HepG2 (cell line): ENCODE measurements around the gene TBL2. TPM values are rescaled to one million over a fixed set of nuclear protein-coding genes. Genes with fewer than 3 reads are reported as not detected.

Experiments used
- MATR3 ChIP-seq: sonication (generic); formaldehyde crosslinking; IDR thresholded peaks from 2 replicates; pipeline ENCODE4 v1.4.0; 2020; ENCODE audit warnings: missing genetic modification reagents
- MTA1 ChIP-seq: sonication (generic); formaldehyde crosslinking; IDR thresholded peaks from 2 replicates; pipeline ENCODE4 v1.4.0; 2020; ENCODE audit warnings: missing genetic modification reagents, mild to moderate bottlenecking, borderline replicate concordance
- ZFX ChIP-seq: sonication (generic); formaldehyde crosslinking; IDR thresholded peaks from 2 replicates; pipeline ENCODE4 v1.4.0; 2020; ENCODE audit warnings: mild to moderate bottlenecking, low read depth, missing genetic modification reagents, moderate library complexity
- ZIK1 ChIP-seq: sonication (generic); formaldehyde crosslinking; IDR thresholded peaks from 2 replicates; pipeline ENCODE4 v1.5.0; 2020; ENCODE audit warnings: mild to moderate bottlenecking, low read depth, missing genetic modification reagents, borderline replicate concordance
- ZNF619 ChIP-seq: sonication (generic); formaldehyde crosslinking; IDR thresholded peaks from 2 replicates; pipeline ENCODE4 v1.4.0; 2020; ENCODE audit warnings: mild to moderate bottlenecking, missing genetic modification reagents
- ZNF652 ChIP-seq: IDR thresholded peaks from 2 replicates; pipeline ENCODE4 v1.6.1; 2016; ENCODE audit warnings: low read depth, borderline replicate concordance
- ZNF781 ChIP-seq: sonication (generic); formaldehyde crosslinking; IDR thresholded peaks from 2 replicates; pipeline ENCODE4 v1.5.1; 2020; ENCODE audit warnings: borderline replicate concordance, mild to moderate bottlenecking, missing genetic modification reagents; ENCODE audit errors: not compliant biosample characterization
- ZNF839 ChIP-seq: sonication (generic); formaldehyde crosslinking; IDR thresholded peaks from 2 replicates; pipeline ENCODE4 v1.4.0; 2020; ENCODE audit warnings: missing genetic modification reagents, mild to moderate bottlenecking, borderline replicate concordance
- ZSCAN29 ChIP-seq: sonication (generic); formaldehyde crosslinking; conservative IDR thresholded peaks from 2 replicates; pipeline ENCODE4 v1.4.0; 2020; ENCODE audit warnings: mild to moderate bottlenecking, missing genetic modification reagents
- polyA plus RNA-seq, 8 experiments: library from polyadenylated mRNA; depleted of rRNA in 3 of 8; stranded (reverse) in 7 of 8; unstranded in 1 of 8; fragments of >200 nt; fragmentation: Illumina TruSeq in 4 of 8; extraction: Trizol in 4 of 8; gene quantifications; 2 replicates each; pipeline versions ENCODE4 v1.2.1 to v1.2.3, GENCODE V29; 2011 to 2016; ENCODE audit warnings: low read depth in 4 of 8, missing spikeins in 1 of 8, mixed read lengths in 1 of 8; ENCODE audit not compliant: insufficient read depth in 1 of 8
- total RNA-seq, 5 experiments: library from RNA; depleted of rRNA; stranded (reverse); fragments of >200 nt; fragmentation: Illumina TruSeq; extraction: Trizol; gene quantifications; 2 replicates each; pipeline ENCODE4 v1.2.3, GENCODE V29; 2016; ENCODE audit warnings: low read depth in 1 of 5
- TF ChIP-seq, protein P1 (sequence below): sonication (generic); formaldehyde crosslinking; IDR thresholded peaks from 2 replicates; pipeline ENCODE4 v1.4.0; 2020; ENCODE audit warnings: mild to moderate bottlenecking, low read depth, missing genetic modification reagents
- TF ChIP-seq, protein P2 (sequence below): sonication (generic); formaldehyde crosslinking; IDR thresholded peaks from 2 replicates; pipeline ENCODE4 v1.4.0; 2020; ENCODE audit warnings: missing genetic modification reagents, mild to moderate bottlenecking, borderline replicate concordance
- TF ChIP-seq, protein P3 (sequence below): sonication (generic); formaldehyde crosslinking; IDR thresholded peaks from 2 replicates; pipeline ENCODE4 v1.5.0; 2020; ENCODE audit warnings: mild to moderate bottlenecking, missing genetic modification reagents, borderline replicate concordance
- TF ChIP-seq, protein P4 (sequence below): sonication (generic); formaldehyde crosslinking; IDR thresholded peaks from 2 replicates; pipeline ENCODE4 v1.8.0; 2022; ENCODE audit warnings: missing genetic modification reagents, mild to moderate bottlenecking, borderline replicate concordance
- TF ChIP-seq, protein P5 (sequence below): sonication (generic); formaldehyde crosslinking; IDR thresholded peaks from 2 replicates; pipeline ENCODE4 v1.8.0; 2022; ENCODE audit warnings: mild to moderate bottlenecking, missing genetic modification reagents, moderate library complexity

TBL2 gene
- total and polyA plus RNA-seq, 2 of the 13 experiments (the other 11 are each of a cell fraction or from before 2014, with no cell fraction given) = 43.4 to 47.2 TPM

DNA sequence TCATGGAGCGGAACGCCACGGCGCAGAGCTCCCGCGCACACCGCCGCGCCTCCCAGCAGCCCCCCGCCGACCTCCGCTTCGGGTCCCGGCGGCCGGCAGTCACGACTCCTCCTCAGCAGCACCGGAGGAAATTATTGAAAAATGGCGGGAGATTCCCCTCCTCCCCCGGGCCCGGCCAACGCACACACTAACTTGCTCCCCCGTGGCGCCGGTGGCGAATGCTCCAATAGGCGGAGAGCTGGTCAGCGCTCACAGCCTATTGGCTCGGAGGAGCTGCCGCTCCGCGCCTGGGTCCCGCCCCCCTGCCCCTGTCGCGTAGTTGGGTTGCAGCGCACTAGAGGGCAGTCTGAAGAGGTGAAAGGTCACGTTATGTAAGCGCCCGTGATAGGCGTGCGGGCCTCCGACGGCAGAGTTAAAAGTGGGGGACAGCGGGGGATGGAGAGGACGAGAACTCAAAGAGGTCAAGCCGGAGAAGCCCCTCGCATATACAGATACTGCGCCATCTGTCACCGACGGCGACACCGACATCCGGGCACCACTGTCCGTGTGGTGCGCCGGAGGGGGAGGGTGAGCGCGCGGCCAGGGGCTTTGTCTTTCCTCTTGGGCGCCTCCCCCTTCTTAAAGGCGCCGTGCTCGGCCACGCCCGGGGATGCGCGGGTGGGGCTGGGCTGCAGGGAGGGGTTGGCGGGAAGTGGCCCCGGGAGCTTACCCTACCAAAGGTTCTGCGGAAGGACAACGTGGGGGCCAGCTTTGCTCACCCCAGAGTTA is 56.1 kb downstream of the TBL2 start, which contains the start of gene BAZ1B (continued):
- TF ChIP-seq ZIK1 (CRISPR knock-in tag) (peak; percentile 20; the same call in 1 of the 2 replicates), ZNF839 (CRISPR knock-in tag) (peak; percentile 53; the same call in 1 of the 2 replicates), MTA1 (CRISPR knock-in tag) (peak; percentile 45; the same call in 1 of the 2 replicates), ZFX (CRISPR knock-in tag) (peak; percentile 75), ZNF781 (CRISPR knock-in tag) (no peak), ZNF619 (CRISPR knock-in tag) (no peak), ZSCAN29 (CRISPR knock-in tag) (0 out of 2 replicates have a peak, but pooled peaks have one; percentile 39), MATR3 (CRISPR knock-in tag) (no peak), ZNF652 (CRISPR knock-in tag) (no peak)
- TF ChIP-seq, protein P1, sequence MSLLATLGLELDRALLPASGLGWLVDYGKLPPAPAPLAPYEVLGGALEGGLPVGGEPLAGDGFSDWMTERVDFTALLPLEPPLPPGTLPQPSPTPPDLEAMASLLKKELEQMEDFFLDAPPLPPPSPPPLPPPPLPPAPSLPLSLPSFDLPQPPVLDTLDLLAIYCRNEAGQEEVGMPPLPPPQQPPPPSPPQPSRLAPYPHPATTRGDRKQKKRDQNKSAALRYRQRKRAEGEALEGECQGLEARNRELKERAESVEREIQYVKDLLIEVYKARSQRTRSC (CRISPR knock-in tag) = no peak
- TF ChIP-seq, protein P2, sequence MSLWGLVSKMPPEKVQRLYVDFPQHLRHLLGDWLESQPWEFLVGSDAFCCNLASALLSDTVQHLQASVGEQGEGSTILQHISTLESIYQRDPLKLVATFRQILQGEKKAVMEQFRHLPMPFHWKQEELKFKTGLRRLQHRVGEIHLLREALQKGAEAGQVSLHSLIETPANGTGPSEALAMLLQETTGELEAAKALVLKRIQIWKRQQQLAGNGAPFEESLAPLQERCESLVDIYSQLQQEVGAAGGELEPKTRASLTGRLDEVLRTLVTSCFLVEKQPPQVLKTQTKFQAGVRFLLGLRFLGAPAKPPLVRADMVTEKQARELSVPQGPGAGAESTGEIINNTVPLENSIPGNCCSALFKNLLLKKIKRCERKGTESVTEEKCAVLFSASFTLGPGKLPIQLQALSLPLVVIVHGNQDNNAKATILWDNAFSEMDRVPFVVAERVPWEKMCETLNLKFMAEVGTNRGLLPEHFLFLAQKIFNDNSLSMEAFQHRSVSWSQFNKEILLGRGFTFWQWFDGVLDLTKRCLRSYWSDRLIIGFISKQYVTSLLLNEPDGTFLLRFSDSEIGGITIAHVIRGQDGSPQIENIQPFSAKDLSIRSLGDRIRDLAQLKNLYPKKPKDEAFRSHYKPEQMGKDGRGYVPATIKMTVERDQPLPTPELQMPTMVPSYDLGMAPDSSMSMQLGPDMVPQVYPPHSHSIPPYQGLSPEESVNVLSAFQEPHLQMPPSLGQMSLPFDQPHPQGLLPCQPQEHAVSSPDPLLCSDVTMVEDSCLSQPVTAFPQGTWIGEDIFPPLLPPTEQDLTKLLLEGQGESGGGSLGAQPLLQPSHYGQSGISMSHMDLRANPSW = peak; percentile 68; the same call in 1 of the 2 replicates
- TF ChIP-seq, protein P3, sequence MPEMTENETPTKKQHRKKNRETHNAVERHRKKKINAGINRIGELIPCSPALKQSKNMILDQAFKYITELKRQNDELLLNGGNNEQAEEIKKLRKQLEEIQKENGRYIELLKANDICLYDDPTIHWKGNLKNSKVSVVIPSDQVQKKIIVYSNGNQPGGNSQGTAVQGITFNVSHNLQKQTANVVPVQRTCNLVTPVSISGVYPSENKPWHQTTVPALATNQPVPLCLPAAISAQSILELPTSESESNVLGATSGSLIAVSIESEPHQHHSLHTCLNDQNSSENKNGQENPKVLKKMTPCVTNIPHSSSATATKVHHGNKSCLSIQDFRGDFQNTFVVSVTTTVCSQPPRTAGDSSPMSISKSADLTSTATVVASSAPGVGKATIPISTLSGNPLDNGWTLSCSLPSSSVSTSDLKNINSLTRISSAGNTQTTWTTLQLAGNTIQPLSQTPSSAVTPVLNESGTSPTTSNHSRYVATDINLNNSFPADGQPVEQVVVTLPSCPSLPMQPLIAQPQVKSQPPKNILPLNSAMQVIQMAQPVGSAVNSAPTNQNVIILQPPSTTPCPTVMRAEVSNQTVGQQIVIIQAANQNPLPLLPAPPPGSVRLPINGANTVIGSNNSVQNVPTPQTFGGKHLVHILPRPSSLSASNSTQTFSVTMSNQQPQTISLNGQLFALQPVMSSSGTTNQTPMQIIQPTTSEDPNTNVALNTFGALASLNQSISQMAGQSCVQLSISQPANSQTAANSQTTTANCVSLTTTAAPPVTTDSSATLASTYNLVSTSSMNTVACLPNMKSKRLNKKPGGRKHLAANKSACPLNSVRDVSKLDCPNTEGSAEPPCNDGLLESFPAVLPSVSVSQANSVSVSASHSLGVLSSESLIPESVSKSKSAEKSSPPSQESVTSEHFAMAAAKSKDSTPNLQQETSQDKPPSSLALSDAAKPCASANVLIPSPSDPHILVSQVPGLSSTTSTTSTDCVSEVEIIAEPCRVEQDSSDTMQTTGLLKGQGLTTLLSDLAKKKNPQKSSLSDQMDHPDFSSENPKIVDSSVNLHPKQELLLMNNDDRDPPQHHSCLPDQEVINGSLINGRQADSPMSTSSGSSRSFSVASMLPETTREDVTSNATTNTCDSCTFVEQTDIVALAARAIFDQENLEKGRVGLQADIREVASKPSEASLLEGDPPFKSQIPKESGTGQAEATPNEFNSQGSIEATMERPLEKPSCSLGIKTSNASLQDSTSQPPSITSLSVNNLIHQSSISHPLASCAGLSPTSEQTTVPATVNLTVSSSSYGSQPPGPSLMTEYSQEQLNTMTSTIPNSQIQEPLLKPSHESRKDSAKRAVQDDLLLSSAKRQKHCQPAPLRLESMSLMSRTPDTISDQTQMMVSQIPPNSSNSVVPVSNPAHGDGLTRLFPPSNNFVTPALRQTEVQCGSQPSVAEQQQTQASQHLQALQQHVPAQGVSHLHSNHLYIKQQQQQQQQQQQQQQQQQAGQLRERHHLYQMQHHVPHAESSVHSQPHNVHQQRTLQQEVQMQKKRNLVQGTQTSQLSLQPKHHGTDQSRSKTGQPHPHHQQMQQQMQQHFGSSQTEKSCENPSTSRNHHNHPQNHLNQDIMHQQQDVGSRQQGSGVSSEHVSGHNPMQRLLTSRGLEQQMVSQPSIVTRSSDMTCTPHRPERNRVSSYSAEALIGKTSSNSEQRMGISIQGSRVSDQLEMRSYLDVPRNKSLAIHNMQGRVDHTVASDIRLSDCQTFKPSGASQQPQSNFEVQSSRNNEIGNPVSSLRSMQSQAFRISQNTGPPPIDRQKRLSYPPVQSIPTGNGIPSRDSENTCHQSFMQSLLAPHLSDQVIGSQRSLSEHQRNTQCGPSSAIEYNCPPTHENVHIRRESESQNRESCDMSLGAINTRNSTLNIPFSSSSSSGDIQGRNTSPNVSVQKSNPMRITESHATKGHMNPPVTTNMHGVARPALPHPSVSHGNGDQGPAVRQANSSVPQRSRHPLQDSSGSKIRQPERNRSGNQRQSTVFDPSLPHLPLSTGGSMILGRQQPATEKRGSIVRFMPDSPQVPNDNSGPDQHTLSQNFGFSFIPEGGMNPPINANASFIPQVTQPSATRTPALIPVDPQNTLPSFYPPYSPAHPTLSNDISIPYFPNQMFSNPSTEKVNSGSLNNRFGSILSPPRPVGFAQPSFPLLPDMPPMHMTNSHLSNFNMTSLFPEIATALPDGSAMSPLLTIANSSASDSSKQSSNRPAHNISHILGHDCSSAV = no peak
- TF ChIP-seq, protein P4, sequence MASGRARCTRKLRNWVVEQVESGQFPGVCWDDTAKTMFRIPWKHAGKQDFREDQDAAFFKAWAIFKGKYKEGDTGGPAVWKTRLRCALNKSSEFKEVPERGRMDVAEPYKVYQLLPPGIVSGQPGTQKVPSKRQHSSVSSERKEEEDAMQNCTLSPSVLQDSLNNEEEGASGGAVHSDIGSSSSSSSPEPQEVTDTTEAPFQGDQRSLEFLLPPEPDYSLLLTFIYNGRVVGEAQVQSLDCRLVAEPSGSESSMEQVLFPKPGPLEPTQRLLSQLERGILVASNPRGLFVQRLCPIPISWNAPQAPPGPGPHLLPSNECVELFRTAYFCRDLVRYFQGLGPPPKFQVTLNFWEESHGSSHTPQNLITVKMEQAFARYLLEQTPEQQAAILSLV (CRISPR knock-in tag) = peak; percentile 13; the same call in 1 of the 2 replicates
- TF ChIP-seq, protein P5, sequence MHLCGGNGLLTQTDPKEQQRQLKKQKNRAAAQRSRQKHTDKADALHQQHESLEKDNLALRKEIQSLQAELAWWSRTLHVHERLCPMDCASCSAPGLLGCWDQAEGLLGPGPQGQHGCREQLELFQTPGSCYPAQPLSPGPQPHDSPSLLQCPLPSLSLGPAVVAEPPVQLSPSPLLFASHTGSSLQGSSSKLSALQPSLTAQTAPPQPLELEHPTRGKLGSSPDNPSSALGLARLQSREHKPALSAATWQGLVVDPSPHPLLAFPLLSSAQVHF = peak; percentile 82; the same call in 1 of the 2 replicates
